T-helper 9 cell (primary cell): ENCODE data around the gene WNT10A.
"Not testable (repeated sequence)": the region's sequence is repeated elsewhere in the genome, so short reads cannot be mapped to it uniquely, and the experiment has no call there.

ENCODE experiments used
- DNase-seq: peaks from one replicate; pipeline ENCODE4 v3.0.0-alpha.2; 2020

WNT10A gene

DNA sequence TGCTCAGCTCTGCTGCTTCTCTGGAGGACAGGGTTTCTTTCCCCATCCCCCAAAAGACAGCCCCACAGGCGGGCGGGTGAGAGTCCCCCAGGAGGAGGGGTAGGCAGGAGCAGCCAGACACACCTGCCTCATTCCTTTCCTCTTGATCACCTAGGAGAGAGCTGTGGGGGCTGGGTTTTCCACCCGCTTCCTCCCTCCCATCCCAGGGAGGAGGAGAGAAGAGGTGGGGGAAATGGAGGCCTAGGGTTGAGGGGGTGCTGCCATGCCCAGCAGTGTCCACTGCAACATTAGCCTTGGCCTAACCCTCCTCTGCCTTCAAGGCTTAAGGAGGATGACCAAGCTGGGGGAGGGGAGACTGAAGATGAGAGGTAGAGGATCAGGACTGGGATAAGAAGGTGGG lies 14.7 kb downstream of the WNT10A start:
- no peak for DNase-seq

DNA sequence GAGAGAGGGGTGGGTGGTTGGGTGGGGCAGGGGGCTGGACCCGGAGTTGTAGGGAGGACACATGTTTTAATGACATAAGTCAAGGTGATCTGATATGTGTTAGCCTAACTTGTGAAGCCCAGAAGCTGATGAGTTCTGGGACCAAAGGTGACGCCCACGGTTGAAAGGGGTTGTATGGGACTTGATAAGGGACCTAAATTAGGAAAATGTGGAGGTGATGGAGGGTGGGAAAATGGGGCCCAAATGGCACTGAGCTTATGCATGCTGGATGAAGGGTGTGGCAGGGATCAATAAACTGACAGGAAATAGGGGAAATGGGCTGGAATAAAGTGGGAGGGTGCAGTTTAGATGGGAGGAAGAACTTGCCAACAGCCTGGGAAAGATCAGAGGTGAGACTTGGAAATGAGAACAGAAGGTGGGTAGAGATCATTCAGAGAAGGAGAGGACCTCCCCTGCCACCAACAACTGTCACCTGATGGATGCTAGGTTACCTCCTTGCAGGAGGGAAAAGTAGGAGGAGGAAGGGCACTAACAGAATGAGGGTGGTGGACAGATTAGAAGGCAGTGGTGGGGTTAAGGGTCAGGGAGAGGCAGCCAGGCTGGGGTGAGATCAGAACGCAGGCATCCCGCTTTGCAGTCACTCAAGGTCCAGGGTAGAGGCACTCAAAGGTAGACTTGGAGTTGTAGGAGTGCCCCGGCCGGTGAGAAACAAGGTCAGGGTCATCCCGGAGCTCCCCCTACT lies 15.3 kb downstream of the WNT10A start:
- DNase-seq, result no peak

DNA sequence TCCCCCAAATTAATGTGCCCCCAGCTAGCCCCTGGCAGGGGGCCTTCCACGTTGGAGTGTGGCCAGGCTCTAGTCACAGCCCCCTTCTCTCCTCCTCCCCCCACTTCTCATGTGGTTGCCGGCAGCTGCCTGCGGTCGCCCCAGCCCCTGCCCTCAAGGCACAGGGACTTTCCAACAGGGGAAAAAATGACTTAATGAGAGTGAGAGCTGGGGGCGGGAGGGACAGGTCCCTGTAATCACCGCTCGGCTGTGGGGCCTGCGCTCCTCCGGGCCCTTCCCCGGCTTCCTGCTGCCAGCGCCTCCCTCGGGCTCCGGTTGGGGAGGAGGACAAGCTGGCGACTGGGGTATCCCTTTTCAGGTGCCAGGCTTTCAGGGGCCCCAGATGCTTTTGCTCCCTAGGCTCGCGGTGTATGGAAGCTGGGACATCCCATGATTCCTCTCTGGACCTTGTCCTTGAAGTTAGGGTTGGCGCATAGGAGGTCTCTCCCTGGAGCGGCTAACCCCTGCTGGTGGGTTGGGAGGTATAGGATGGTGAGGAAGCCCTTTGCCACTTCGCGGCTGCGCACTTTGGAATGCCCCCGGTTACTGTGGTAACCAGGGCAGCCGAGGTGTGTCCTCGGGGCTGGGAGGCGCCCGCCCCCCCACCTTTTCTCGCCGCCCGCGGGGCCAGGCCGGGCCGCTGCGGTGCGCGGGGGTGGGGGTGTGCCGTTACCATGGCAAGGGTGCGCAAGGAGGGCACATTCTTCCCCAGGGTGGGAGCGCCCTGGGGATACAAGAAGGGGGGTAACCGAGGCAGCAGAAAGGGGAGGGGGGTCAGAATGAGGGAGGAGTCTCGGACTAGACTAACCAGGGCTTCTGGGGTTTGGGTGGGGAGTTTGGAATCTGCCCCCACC lies 16.1 kb downstream of the WNT10A start:
- peak; percentile 82 for DNase-seq

DNA sequence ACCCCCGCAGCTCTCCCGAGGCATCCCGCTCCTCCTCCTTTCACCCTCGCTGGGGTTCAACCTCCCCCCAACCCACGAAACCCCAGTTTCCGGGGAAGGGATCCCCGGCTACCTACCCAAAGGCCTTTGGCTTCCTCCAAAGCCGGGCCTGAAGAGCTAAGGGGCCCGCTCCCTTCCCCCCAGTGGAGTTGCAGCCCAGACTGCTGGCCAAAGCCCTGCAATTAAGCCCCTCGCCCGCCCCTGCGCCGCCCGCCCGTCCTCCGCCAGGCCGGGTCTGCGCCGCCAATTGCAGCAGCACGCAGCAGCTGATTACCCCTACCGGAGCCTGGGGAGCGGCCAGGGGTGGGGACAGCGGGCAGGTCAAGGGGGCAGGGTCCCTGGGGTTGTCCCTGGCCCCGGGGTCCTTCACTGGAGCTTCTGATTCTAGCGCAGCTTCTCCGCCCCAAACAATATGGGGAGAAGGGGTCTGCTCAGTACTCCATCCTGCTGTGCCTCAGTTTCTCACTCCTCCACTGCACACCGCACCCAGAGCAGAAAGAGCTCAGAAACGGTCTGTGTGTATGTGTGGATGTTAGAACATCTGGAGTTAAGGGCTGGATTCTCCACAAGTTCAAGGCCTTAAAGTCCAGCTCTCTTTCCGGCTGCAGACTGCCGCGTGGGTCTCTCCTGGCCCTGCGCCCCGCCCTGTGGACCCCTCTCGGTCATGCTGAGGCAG lies 16.9 kb downstream of the WNT10A start:
- no peak for DNase-seq

DNA sequence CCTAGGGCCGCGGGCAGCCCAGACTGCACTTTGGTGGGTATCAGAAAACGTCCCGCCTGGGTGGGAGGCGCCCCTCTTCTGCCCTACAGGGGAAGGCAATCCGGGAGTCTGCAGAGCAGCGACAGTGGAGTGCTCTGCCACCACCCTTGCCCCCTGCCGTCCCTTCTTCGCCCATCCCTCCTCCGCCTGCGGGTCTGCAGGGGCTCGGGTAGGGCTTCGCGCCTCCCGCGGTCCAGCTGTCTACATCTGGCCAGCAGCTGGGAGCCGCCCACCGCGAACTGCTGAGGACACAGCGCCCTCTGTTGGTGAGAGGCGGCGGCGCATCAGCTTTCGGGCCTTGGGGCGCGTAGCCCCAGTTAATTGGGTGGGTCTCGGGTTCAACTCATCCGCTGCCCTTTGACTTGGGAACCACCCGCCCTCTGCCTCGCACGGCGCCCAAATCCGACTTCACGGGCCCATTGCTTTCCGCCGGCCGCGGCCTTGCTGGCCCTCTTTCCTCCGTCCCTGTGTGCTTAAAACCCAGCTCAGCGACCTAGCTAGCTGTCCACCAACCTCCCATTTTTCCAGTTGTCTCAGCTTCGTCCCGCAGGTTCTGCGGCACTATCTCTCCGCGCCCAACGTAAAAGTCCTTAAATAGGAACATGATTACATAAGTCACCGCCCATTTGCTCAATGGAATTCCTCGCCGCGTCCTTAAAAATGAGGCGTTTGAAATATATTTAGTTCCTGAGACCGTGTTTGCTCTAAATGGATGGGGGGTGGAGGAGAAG lies 17.6 kb downstream of the WNT10A start:
- DNase-seq, result peak; percentile 80

DNA sequence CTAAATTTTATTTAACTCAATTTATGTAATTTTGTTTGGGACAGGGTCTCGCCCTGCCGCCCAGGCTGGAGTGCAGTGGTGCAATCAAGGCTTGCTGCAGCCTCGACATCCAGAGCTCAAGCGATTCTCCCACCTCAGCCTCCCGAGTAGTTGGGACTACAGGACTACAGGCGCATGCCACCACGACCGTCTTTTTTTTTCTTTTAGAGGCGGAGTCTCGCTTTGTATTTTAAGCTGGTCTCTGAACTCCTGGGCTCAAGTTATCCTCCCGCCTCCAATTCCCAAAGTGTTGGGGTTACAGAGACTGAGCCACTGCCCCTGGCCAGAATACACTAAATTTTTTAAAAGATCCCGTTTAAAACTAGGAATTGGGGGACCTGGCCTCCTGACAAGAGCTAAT lies 18.5 kb downstream of the WNT10A start:
- DNase-seq, result no peak

DNA sequence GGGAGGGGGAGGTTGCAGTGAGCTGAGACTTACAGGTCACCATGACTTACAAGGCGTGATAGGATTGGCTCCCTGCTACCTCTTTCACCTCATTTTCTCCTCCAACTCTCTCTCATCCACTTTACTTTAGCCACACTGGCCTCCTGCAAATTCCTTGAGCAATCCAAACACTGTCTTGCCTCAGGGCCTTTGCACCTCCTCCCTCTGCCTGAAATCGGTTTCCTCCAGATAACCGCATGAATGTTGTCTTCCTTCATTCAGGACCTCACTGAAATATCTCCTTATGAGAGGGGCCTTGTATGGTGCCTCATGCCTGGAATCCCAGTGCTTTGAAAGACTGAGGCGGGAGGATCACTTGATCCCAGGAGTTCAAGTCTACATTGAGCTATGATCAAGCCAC lies 21.8 kb downstream of the WNT10A start:
- DNase-seq, result no peak

DNA sequence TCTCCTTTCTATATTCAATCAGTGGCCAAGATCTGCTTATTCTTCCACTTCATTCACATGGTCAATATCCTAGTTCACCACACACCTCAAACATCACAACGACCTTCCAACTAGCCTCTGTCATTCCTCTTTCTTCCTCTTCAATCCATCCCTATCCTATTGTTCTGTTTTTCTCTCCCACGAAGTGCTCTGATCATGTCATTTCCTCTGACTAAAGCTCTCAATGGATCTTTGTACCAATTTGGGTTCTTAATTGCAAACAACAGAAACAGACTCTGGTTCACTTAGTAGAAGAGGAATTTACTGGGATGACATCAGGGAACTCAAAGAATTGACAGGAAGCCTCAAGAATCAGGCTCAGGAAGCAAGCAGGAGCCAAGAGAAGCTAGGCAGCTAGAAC lies 23.5 kb downstream of the WNT10A start:
- no peak for DNase-seq

DNA sequence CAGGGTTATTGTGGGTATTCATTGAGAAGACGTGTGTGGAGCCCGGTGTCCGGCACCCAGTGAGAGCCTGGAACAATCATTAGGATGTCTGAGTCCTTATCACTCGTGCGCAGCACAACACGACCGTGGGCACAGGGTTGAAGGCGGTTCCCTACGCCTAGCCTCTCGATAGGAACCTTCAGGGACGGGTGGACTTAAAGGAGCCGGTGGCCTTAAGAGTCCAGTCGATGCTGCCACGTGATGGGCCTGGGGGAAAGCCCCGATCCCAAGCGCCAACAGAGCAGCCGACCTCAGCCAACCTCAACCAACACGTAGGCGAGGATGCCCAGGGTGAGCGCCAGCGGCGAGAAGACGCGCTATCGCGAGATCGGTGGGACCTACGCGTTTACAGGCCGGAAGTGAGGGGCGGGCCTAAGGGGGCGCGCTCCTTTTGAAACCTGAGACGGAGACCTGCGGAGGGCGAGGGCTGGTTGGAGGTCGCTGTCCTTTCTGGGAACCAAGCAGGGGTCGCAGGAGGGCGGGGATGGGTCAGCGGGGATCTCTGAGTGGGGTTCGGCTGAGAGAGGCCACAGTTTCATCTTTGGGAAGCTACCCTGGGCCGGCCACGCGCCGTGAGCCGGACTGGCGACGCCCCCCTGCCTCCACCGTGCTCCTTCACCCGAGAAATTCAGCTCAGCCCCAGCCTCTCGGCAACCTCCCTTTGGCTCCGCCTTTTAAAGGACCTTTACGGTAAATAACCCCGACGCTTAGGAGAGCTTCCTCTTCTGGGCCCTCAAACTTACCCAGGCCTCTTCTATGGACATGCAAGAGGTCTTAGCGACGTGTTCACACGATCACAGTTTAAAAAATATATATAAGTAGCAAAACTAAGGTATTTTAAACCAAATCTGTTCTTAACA lies 28.3 kb downstream of the WNT10A start:
- DNase-seq, result peak; percentile 86

DNA sequence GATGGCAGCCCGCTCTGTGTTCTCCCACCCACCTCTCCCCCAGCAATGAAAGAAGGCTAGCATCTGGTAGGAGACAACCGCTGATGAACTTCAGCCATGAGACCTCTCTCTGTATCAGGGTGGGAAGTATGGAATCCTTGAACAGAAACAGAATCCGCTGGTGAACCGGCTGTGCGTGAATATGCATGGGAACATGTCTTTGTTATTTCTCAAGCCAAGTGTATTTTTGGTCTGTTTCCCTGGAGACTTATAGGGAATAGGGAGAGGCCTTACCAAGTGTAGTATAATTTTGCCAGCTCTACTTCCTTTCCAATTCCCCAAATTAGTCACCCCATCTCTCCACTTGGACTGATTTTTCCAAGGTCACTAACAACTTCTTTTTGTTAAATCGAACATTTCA lies 30.1 kb downstream of the WNT10A start:
- no peak for DNase-seq

DNA sequence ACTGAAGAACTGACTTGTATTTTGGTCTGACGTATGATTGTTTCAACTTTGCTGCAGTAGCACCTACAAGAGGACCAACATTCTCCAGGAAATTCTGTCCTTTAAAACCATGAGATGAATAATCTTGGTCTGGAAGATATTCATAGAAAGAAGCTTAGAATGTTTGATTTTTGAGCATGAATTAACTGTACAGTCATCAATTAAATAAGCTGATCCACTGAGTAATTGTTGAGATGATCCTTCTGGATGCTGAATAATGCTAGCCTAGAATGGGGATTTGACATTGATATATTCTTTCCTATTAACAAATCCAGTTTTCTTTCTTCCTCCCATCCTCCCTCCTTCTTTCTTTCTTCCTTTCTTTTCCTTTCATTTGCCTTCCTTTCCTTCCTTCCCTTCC lies 39.9 kb downstream of the WNT10A start:
- DNase-seq, result no peak

DNA sequence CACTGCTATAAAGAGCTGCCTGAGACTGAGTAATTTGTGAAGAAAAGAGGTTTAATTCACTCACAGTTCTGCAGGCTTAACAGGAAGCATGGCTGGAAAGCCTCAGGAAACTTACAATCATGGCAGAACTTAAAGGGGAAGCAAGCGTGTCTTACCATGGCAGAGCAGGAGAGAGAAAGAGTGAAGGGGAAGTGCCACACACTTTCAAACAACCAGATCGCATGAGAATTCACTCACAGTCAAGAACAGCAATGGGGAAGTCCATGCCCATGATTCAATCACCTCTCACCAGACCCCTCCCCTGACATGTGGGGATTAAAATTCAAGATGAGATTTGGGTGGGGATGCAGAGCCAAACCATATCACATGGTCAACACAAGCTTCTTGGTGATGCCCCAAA lies 44.1 kb downstream of the WNT10A start:
- no peak for DNase-seq

DNA sequence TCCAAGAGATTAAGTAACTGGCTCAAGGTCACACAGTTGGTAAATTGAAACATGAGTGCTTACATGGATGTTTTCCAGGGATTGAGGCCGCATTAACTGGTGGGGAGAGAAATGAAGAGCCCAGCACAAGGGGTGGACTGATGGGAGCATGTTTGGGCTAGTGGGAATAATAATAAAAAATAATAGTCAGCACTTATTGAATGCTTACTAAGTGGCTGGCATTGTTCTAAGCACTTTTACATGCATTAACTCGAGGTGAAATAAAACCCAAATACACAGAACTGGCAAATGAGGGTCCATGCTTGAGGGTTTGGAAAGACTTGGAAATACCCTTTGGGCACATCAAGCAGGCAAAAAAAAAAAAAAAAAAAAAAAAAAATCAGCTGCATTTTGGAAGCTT lies 44.8 kb downstream of the WNT10A start:
- DNase-seq, result no peak

DNA sequence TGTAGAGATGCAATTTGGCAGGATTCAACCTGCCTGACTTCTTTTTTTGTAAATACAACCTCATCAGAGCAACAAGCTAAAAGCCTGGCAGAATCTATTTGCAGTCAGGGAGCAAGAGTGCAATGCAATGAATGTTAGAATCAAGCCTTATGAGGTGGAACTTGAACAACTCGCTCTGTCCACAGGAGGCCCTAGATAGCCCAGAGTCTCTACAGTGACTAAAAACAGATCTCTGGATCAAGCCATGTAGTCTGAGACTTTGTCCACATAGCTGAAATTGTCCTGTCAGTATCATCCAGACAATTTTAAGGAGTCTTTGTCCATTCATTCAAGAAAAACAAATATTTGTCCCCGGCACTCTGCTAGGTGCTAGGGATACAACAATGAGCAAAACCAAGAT lies 46.8 kb downstream of the WNT10A start:
- no peak for DNase-seq

DNA sequence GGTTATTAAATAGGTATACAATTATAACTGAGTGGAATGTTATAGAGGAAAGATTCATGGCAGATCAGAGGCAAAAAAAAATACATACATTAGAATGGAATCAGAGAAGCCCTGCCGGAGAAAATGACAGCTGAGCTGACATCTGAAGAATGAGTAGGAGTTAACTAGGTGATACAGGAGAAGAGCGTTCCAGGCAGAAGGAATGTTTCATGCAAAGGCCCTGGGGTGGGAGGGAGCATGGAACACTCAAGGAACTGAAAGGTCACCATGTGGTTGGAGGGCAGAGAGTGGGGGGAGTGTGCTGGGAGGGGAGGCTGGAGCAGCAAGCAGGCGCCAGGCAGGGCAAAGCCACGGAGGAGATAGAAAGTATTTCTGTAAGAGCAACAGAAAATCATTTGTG lies 47.2 kb downstream of the WNT10A start:
- no peak for DNase-seq

DNA sequence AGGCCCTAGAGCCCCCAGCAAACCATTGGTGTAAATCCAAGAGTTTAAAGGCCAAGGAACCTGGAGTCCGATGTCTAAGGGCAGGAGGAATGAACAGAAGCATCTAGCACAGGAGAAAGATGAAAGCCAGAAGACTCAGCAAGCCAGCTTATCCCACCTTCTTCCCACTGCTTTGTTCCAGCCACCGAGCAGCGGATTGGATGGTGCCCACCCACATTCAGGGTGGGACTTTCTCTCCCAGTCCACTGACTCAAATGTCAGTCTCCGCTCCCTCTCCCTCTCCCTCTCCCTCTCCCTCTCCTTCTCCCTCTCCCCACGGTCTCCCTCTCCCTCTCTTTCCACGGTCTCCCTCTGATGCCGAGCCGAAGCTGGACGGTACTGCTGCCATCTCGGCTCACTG lies 49.8 kb downstream of the WNT10A start:
- DNase-seq, result not testable (repeated sequence)

DNA sequence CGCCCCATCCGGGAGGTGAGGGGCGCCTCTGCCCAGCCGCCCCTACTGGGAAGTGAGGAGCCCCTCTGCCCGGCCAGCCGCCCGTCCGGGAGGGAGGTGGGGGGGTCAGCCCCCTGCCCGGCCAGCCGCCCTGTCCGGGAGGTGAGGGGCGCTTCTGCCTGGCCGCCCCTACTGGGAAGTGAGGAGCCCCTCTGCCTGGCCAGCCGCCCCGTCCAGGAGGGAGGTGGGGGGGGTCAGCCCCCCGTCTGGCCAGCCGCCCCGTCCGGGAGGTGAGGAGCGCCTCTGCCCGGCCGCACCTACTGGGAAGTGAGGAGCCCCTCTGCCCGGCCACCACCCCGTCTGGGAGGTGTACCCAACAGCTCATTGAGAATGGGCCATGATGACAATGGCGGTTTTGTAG lies 51.1 kb downstream of the WNT10A start:
- not testable (repeated sequence) for DNase-seq
